HepG2 (cell line): ENCODE results near the gene LRRC73. TPM values are rescaled to one million over a fixed set of nuclear protein-coding genes. Genes with fewer than 3 reads are reported as not detected.

Experiments used
- ATF7 ChIP-seq, 2 experiments: fragments of 450-650 bp in 1 of 2; sonication (generic) in 1 of 2; formaldehyde crosslinking in 1 of 2; IDR thresholded peaks; 2 replicates each; pipeline versions ENCODE4 v1.4.0 to v1.6.1; 2016 to 2020; ENCODE audit warnings: antibody characterized with exemption in 1 of 2, mild to moderate bottlenecking in 1 of 2, missing genetic modification reagents in 1 of 2
- CHD4 ChIP-seq: fragments of 200-600 bp; sonication (generic); IDR thresholded peaks from 2 replicates; pipeline ENCODE4 v1.7.0; 2017; ENCODE audit warnings: mild to moderate bottlenecking, low read length, borderline replicate concordance
- CREB1 ChIP-seq, 2 experiments: fragments of 450-650 bp in 1 of 2; IDR thresholded peaks; 2 replicates each; pipeline ENCODE4 v1.6.1; 2016 to 2017; ENCODE audit warnings: control low read depth in 1 of 2, mild to moderate bottlenecking in 1 of 2, missing compliant biosample characterization in 1 of 2, missing genetic modification characterization in 1 of 2
- HNRNPLL ChIP-seq: fragments of 200-400 bp; formaldehyde crosslinking; IDR thresholded peaks from 2 replicates; pipeline ENCODE4 v1.6.1; 2017; ENCODE audit warnings: mild to moderate bottlenecking, low read depth, low read length; ENCODE audit not compliant: poor library complexity, severe bottlenecking
- LCORL ChIP-seq, 2 experiments: fragments of 450-650 bp in 1 of 2; sonication (generic) in 1 of 2; formaldehyde crosslinking in 1 of 2; IDR thresholded peaks; 2 replicates each; pipeline versions ENCODE4 v1.5.0 to v1.6.1; 2017 to 2020; ENCODE audit warnings: antibody characterized with exemption in 1 of 2, missing genetic modification reagents in 1 of 2
- PRDM10 ChIP-seq: sonication (generic); formaldehyde crosslinking; IDR thresholded peaks from 2 replicates; pipeline ENCODE4 v1.4.0; 2020; ENCODE audit warnings: low read depth, missing genetic modification reagents
- RBM39 ChIP-seq: fragments of 200-400 bp; formaldehyde crosslinking; IDR thresholded peaks from one replicate; pipeline ENCODE4 v1.6.1; 2018; ENCODE audit warnings: antibody characterized with exemption, mild to moderate bottlenecking, low read depth, low read length; ENCODE audit not compliant: poor library complexity, severe bottlenecking
- RNF219 ChIP-seq: sonication (generic); formaldehyde crosslinking; IDR thresholded peaks from 2 replicates; pipeline ENCODE4 v1.5.0; 2020; ENCODE audit warnings: mild to moderate bottlenecking, missing genetic modification reagents
- ZBTB2 ChIP-seq: sonication (generic); formaldehyde crosslinking; IDR thresholded peaks from 2 replicates; pipeline ENCODE4 v1.8.0; 2022; ENCODE audit warnings: low read depth, missing genetic modification reagents
- ZIK1 ChIP-seq: sonication (generic); formaldehyde crosslinking; IDR thresholded peaks from 2 replicates; pipeline ENCODE4 v1.5.0; 2020; ENCODE audit warnings: mild to moderate bottlenecking, low read depth, missing genetic modification reagents, borderline replicate concordance
- ZNF24 ChIP-seq: fragments of 450-650 bp; IDR thresholded peaks from 2 replicates; pipeline ENCODE4 v1.6.1; 2017; ENCODE audit warnings: antibody characterized with exemption, mild to moderate bottlenecking
- ZNF260 ChIP-seq: sonication (generic); formaldehyde crosslinking; IDR thresholded peaks from 2 replicates; pipeline ENCODE4 v1.4.0; 2020; ENCODE audit warnings: missing genetic modification reagents, low read depth, mild to moderate bottlenecking, borderline replicate concordance
- ZNF275 ChIP-seq: sonication (generic); formaldehyde crosslinking; IDR thresholded peaks from 2 replicates; pipeline ENCODE4 v1.8.0; 2022; ENCODE audit warnings: missing genetic modification reagents, mild to moderate bottlenecking, inconsistent platforms, borderline replicate concordance
- ZNF367 ChIP-seq: sonication (generic); formaldehyde crosslinking; IDR thresholded peaks from 2 replicates; pipeline ENCODE4 v1.4.0; 2020; ENCODE audit warnings: missing genetic modification reagents, borderline replicate concordance
- ZNF510 ChIP-seq: sonication (generic); formaldehyde crosslinking; IDR thresholded peaks from 2 replicates; pipeline ENCODE4 v1.4.0; 2020; ENCODE audit warnings: low read depth, mild to moderate bottlenecking, missing genetic modification reagents
- ZNF557 ChIP-seq: sonication (generic); formaldehyde crosslinking; IDR thresholded peaks from 2 replicates; pipeline ENCODE4 v1.4.0; 2020; ENCODE audit warnings: missing genetic modification reagents
- ZNF670 ChIP-seq: sonication (generic); formaldehyde crosslinking; IDR thresholded peaks from 2 replicates; pipeline ENCODE4 v1.8.0; 2022; ENCODE audit warnings: mild to moderate bottlenecking, missing genetic modification reagents, borderline replicate concordance
- polyA plus RNA-seq, 8 experiments: library from polyadenylated mRNA; depleted of rRNA in 3 of 8; stranded (reverse) in 7 of 8; unstranded in 1 of 8; fragments of >200 nt; fragmentation: Illumina TruSeq in 4 of 8; extraction: Trizol in 4 of 8; gene quantifications; 2 replicates each; pipeline versions ENCODE4 v1.2.1 to v1.2.3, GENCODE V29; 2011 to 2016; ENCODE audit warnings: low read depth in 4 of 8, missing spikeins in 1 of 8, mixed read lengths in 1 of 8; ENCODE audit not compliant: insufficient read depth in 1 of 8
- total RNA-seq, 5 experiments: library from RNA; depleted of rRNA; stranded (reverse); fragments of >200 nt; fragmentation: Illumina TruSeq; extraction: Trizol; gene quantifications; 2 replicates each; pipeline ENCODE4 v1.2.3, GENCODE V29; 2016; ENCODE audit warnings: low read depth in 1 of 5

Gene LRRC73
- total and polyA plus RNA-seq, 2 of the 13 experiments (the other 11 are each of a cell fraction or from before 2014, with no cell fraction given) = 0.11 to 0.12 TPM

GRCh38 chr6:43516697-43517504 is 6.8 kb upstream of the LRRC73 start, which contains the start of the genes POLR1C and YIPF3 (continued):
- TF ChIP-seq LCORL (IDR thresholded peaks at IDR 0.05) (no peak), LCORL (CRISPR knock-in tag; IDR thresholded peaks at IDR 0.05) (no peak; the same call in 1 of the 2 replicates), ZIK1 (0 out of 2 replicates have a peak, but pooled peaks have one; percentile 10), PRDM10 (CRISPR knock-in tag) (peak; percentile 78), ATF7 (IDR thresholded peaks at IDR 0.05) (no peak), ATF7 (CRISPR knock-in tag; IDR thresholded peaks at IDR 0.05) (no peak), HNRNPLL (peak; percentile 81), ZNF260 (CRISPR knock-in tag) (no peak), ZNF510 (CRISPR knock-in tag) (peak; percentile 64; the same call in 1 of the 2 replicates), ZNF670 (CRISPR knock-in tag) (no peak; the same call in 1 of the 2 replicates), CHD4 (no peak), RBM39 (peak; percentile 97), ZNF275 (CRISPR knock-in tag) (peak; percentile 57; the same call in 1 of the 2 replicates), ZNF557 (CRISPR knock-in tag) (0 out of 2 replicates have a peak, but pooled peaks have one; percentile 70), ZNF367 (CRISPR knock-in tag) (0 out of 2 replicates have a peak, but pooled peaks have one; percentile 37), CREB1 (IDR thresholded peaks at IDR 0.05) (peak; percentile 33; the same call in 1 of the 2 replicates), CREB1 (CRISPR knock-in tag; IDR thresholded peaks at IDR 0.05) (peak; percentile 83), ZNF24 (no peak), ZBTB2 (CRISPR knock-in tag) (0 out of 2 replicates have a peak, but pooled peaks have one; percentile 47), RNF219 (no peak)
